ENCODE measurements around the gene AGL. TPM values are rescaled to one million over a fixed set of nuclear protein-coding genes. Genes with fewer than 3 reads are reported as not detected.
"Not testable (repeated sequence)": the region's sequence is repeated elsewhere in the genome, so short reads cannot be mapped to it uniquely, and the experiment has no call there.

Gene AGL
- total and polyA plus RNA-seq, 2 of the 8 experiments (the other 6 are each of a cell fraction or from before 2014, with no cell fraction given) = 2.7 to 19.2 TPM

DNA sequence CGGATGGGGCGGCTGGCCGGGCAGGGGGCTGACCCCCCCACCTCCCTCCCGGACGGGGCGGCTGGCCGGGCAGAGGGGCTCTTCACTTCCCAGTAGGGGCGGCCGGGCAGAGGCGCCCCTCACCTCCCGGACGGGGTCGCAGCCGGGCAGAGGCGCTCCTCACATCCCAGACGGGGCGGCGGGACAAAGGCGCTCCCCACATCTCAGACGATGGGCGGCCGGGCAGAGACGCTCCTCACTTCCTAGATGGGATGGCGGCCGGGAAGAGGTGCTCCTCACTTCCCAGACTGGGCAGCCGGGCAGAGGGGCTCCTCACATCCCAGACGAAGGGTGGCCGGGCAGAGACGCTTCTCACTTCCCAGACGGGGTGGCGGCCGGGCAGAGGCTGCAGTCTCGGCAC, 6.9 kb downstream of the AGL start:
- H2BK12ac ChIP-seq (ENCODE audit: low read depth, low read length); H3K4ac ChIP-seq (replicated peaks; ENCODE audit: insufficient read length, low read depth, low read length); H3K79me1 ChIP-seq (ENCODE audit: low read depth, low read length); H2BK120ac ChIP-seq (replicated peaks; ENCODE audit: low read depth, low read length); CTCF ChIA-PET (ENCODE audit: partially characterized antibody); H3K79me2 ChIP-seq (ENCODE audit: control insufficient read depth in 1 of 2, insufficient read depth in 2 of 2, low read length in 2 of 2); H2BK20ac ChIP-seq (ENCODE audit: low read length); H3K9me3 ChIP-seq (ENCODE audit: insufficient read depth in 2 of 2, low read depth in 1 of 2, low read length in 1 of 2); H2BK15ac ChIP-seq (ENCODE audit: low read length); H3K56ac ChIP-seq (replicated peaks; ENCODE audit: insufficient read length, low read depth, low read length); H3K4me2 ChIP-seq (ENCODE audit: insufficient read depth in 1 of 2, low read depth in 2 of 2, low read length in 2 of 2); H4K8ac ChIP-seq (ENCODE audit: extremely low read depth, insufficient read depth, low read length); H2BK5ac ChIP-seq (ENCODE audit: low read depth, low read length); H4K5ac ChIP-seq (ENCODE audit: insufficient read length, low read depth, low read length); H2AFZ ChIP-seq (ENCODE audit: low read length); H3K23me2 ChIP-seq (ENCODE audit: low read depth, low read length); H3K18ac ChIP-seq (ENCODE audit: extremely low read depth, low read length); H4K91ac ChIP-seq (replicated peaks; ENCODE audit: insufficient read length, low read length); H3K23ac ChIP-seq (ENCODE audit: insufficient read length); H2AK5ac ChIP-seq (ENCODE audit: low read depth, low read length); H3K27me3 ChIP-seq (replicated peaks in 1 of 4; ENCODE audit: control insufficient read depth in 3 of 4, extremely low read depth in 1 of 4, insufficient read depth in 3 of 4, low read length in 3 of 4); H4K20me1 ChIP-seq (replicated peaks in 1 of 2; ENCODE audit: control insufficient read depth in 1 of 2, insufficient read depth in 2 of 2, low read length in 2 of 2); DNase-seq (ENCODE audit: low read depth in 1 of 2, low spot score in 2 of 2); H3K4me3 ChIP-seq (ENCODE audit: extremely low read depth in 1 of 4, insufficient read depth in 2 of 4, low read depth in 3 of 4, low read length in 4 of 4); H3K9ac ChIP-seq (replicated peaks in 1 of 4; ENCODE audit: extremely low read depth in 1 of 4, low read depth in 3 of 4, low read length in 3 of 4); H3K27ac ChIP-seq (ENCODE audit: low read depth, low read length); FAIRE-seq; H3K4me1 ChIP-seq (replicated peaks in 1 of 4; ENCODE audit: control insufficient read depth in 3 of 4, insufficient read depth in 4 of 4, low read length in 3 of 4); H3K14ac ChIP-seq (ENCODE audit: insufficient read length): not testable (repeated sequence)
- WGBS, 2 experiments (ENCODE audit: extremely low coverage in 1 of 2, insufficient coverage in 1 of 2, insufficient read length in 1 of 2, insufficient replicate concordance in 2 of 2, low coverage in 1 of 2, low lambda C conversion rate in 2 of 2, missing lambda C conversion rate in 1 of 2) = 76% methylated on average over 8 of the region's 33 CpGs; no CpG with 5 or more reads in 1 of the 2 experiments
- POLR2A ChIA-PET (ENCODE audit: partially characterized antibody) = interaction anchor here (1.2 kb wide), 1 partner anchor 9 kb away, joined by 4 read pairs; no protein-coding TSS in a partner anchor
- H3K36me3 ChIP-seq (ENCODE audit: control insufficient read depth in 2 of 4, insufficient read depth in 4 of 4, low read length in 3 of 4) = peaks cover 0 to 16% (median 5%) of the 10 kb centered on the region in 4 experiments; a peak in 3 of 8 replicates
